Calu3 (cell line): Measurements from ENCODE around the gene RASGEF1B. TPM values are rescaled to one million over a fixed set of nuclear protein-coding genes. Genes with fewer than 3 reads are reported as not detected.

Source experiments
- BruUV-seq: library from RNA; stranded (reverse); fragments of 400-500 nt; replicated peaks from 2 replicates; lab custom pipeline; 2021; lab: Mats Ljungman, UMichigan
- CTCF ChIA-PET: fragments of 300-600 bp; sonication (Branson Sonifier 250); formaldehyde crosslinking; loops from one replicate; lab custom pipeline; 2022; ENCODE audit warnings: antibody characterized with exemption; lab: Charles Lee
- DNase-seq: peaks from one replicate; pipeline ENCODE4 v3.0.0; 2022
- H3K27ac Mint-ChIP-seq: one replicate; pipeline ENCODE4 v1.8.0; 2022; ENCODE audit warnings: mixed read lengths; ENCODE audit not compliant: unreplicated experiment
- H3K27me3 Mint-ChIP-seq: one replicate; pipeline ENCODE4 v1.8.0; 2022; ENCODE audit warnings: mixed read lengths; ENCODE audit not compliant: unreplicated experiment
- H3K36me3 Mint-ChIP-seq: one replicate; pipeline ENCODE4 v1.8.0; 2022; ENCODE audit warnings: mild to moderate bottlenecking, moderate library complexity, mixed read lengths; ENCODE audit not compliant: insufficient read depth, unreplicated experiment
- H3K4me1 Mint-ChIP-seq: one replicate; pipeline ENCODE4 v1.8.0; 2022; ENCODE audit warnings: mild to moderate bottlenecking, low read depth, mixed read lengths; ENCODE audit not compliant: unreplicated experiment
- H3K4me3 Mint-ChIP-seq: one replicate; pipeline ENCODE4 v1.8.0; 2022; ENCODE audit warnings: mild to moderate bottlenecking, low read depth, moderate library complexity, mixed read lengths; ENCODE audit not compliant: unreplicated experiment
- H3K9me3 Mint-ChIP-seq: one replicate; pipeline ENCODE4 v1.8.0; 2022; ENCODE audit warnings: low read depth, mixed read lengths; ENCODE audit not compliant: unreplicated experiment
- intact Hi-C: fragments of 100-400 bp; cut with micrococcal nuclease; formaldehyde crosslinking; loops from one replicate; pipeline ENCODE4 v1.10.0; 2022; ENCODE audit not compliant: unreplicated experiment
- total RNA-seq: library from RNA; stranded (reverse); gene quantifications from 2 replicates; pipeline ENCODE4 v1.2.3, GENCODE V29; 2022
- TF ChIP-seq, protein P1 (sequence below): fragments of 200-600 bp; IDR thresholded peaks from one replicate; pipeline ENCODE4 v1.8.0; 2022; ENCODE audit warnings: antibody characterized with exemption; ENCODE audit not compliant: unreplicated experiment

The RASGEF1B gene
- total RNA-seq, 1 experiment from 2014 or later: 33.8 TPM

DNA sequence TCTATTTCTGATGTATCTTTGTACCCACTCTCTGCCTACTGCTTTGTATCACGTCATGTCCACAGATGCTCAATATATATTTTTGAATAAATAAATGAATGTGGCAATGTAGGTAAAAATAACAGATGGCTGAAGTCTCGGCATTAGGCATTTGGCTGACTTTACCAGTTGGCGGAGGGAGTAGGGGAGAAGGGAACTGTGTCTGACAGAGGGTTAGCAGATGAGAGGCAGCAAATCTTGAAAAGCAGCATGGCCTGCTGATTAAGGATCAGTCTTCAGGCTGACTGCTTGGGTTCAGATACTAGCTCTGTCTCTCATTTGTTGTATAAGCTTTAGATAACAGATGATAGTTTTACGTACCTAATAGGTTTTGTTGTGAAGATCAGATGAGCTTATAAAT, 31.9 kb upstream of the RASGEF1B start:
- CTCF ChIA-PET: no interaction called here
- Mint-ChIP-seq H3K27me3 (no peaks in the 10 kb centered on the region), H3K4me1 (no peaks in the 10 kb centered on the region), H3K36me3 (no peaks in the 10 kb centered on the region), H3K9me3 (no peaks in the 10 kb centered on the region), H3K4me3 (no peak overlapping the region), H3K27ac (no peak overlapping the region)
- DNase-seq: no peak
- TF ChIP-seq, protein P1, sequence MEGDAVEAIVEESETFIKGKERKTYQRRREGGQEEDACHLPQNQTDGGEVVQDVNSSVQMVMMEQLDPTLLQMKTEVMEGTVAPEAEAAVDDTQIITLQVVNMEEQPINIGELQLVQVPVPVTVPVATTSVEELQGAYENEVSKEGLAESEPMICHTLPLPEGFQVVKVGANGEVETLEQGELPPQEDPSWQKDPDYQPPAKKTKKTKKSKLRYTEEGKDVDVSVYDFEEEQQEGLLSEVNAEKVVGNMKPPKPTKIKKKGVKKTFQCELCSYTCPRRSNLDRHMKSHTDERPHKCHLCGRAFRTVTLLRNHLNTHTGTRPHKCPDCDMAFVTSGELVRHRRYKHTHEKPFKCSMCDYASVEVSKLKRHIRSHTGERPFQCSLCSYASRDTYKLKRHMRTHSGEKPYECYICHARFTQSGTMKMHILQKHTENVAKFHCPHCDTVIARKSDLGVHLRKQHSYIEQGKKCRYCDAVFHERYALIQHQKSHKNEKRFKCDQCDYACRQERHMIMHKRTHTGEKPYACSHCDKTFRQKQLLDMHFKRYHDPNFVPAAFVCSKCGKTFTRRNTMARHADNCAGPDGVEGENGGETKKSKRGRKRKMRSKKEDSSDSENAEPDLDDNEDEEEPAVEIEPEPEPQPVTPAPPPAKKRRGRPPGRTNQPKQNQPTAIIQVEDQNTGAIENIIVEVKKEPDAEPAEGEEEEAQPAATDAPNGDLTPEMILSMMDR: no peak
- intact Hi-C loops: no loop called here
- BruUV-seq: no TSS peak

DNA sequence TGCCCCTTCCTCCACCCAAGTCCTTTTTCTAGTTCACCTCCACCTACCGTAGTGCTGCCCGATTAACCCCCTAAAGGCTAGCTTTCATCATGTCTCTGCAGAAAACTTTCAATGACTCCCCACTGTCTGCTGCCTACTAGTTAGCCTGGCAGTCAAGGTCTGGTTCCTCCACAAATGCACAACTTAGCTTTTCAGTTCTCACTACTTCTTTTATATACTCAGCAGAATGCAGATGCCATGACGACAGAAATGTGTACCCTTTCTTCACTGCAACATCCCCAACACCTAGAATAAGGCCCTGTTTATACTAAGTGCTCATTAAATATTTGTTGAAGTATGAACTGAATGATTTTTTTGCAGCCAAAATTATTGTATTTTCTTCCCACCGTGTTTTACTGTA, 30.9 kb upstream of the RASGEF1B start:
- Mint-ChIP-seq H3K27me3 (no peaks in the 10 kb centered on the region), H3K27ac (no peak overlapping the region), H3K9me3 (no peaks in the 10 kb centered on the region), H3K4me1 (no peaks in the 10 kb centered on the region), H3K36me3 (no peaks in the 10 kb centered on the region), H3K4me3 (no peak overlapping the region)
- no peak for DNase-seq
- TF ChIP-seq, protein P1: no peak
- no TSS peak for BruUV-seq
- intact Hi-C loops: no loop called here
- CTCF ChIA-PET: no interaction called here

DNA sequence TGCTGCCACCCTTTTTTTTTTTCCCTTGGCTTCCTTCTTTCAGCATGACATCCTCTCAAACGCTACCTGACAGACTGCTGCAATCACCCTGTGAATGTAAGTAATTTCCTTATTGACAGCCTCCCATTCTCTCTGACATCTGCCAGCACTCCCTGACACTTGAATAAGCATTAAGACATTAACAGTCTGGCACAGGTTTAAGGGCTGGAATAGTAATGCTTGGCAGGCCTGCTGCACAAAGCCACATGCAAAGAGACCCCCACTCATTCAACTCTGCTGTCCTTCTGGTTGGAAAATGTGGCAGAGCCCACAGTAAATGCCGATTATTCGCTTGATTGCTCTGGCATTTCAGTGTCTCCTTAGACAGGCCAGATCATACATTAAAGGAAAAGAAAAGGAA, 28.1 kb upstream of the RASGEF1B start:
- CTCF ChIA-PET: no interaction called here
- peaks cover 10% of the 10 kb centered on the region for H3K4me1 Mint-ChIP-seq
- H3K4me3 Mint-ChIP-seq: no peak overlapping the region
- DNase-seq: no peak
- H3K27me3 Mint-ChIP-seq: no peaks in the 10 kb centered on the region
- H3K9me3 Mint-ChIP-seq: no peaks in the 10 kb centered on the region
- no peaks in the 10 kb centered on the region for H3K36me3 Mint-ChIP-seq
- H3K27ac Mint-ChIP-seq: no peak overlapping the region
- TF ChIP-seq, protein P1: no peak
- BruUV-seq: no TSS peak
- intact Hi-C loops: no loop called here

DNA sequence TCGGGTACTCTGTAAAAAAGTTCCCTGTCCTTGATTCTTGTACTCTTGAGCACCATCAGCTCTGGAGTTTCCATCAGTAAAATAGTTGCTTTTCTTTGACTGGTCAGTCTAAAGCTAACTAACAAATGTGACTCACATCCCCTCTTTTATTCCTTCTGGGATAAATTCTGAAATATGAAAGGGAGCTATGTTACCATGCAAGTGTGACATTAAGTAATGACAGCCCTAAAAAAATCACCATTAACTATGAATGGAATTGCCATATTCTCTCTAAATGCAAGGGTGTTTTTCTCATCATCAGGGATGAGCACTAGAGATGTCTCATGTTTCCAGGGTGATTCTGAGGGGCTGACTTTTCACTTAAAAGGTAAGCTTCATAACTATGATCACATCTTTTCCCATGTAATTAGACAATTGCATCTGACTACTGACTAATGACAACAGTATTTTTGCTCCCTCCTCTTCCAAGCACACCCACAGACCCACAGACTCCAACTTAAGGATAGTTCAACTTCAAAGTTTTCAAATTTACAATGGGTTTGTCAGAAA, 26.9 kb upstream of the RASGEF1B start:
- Mint-ChIP-seq H3K27ac (no peak overlapping the region), H3K4me3 (no peak overlapping the region), H3K27me3 (no peaks in the 10 kb centered on the region), H3K9me3 (no peaks in the 10 kb centered on the region), H3K4me1 (peaks cover 10% of the 10 kb centered on the region), H3K36me3 (no peaks in the 10 kb centered on the region)
- no peak for DNase-seq
- no TSS peak for BruUV-seq
- CTCF ChIA-PET: interaction anchor here (0.6 kb wide), 1 partner anchor 25 kb away, joined by 5 read pairs; no protein-coding TSS in a partner anchor
- intact Hi-C loops: no loop called here
- TF ChIP-seq, protein P1: no peak
